ENCODE data around the gene HOXA9. TPM values are rescaled to one million over a fixed set of nuclear protein-coding genes. Genes with fewer than 3 reads are reported as not detected.

HOXA9 gene
- polyA plus RNA-seq, 1 donor (not counting 4 experiments of a cell fraction or from before 2014, with no cell fraction given) = 28.1 TPM

DNA sequence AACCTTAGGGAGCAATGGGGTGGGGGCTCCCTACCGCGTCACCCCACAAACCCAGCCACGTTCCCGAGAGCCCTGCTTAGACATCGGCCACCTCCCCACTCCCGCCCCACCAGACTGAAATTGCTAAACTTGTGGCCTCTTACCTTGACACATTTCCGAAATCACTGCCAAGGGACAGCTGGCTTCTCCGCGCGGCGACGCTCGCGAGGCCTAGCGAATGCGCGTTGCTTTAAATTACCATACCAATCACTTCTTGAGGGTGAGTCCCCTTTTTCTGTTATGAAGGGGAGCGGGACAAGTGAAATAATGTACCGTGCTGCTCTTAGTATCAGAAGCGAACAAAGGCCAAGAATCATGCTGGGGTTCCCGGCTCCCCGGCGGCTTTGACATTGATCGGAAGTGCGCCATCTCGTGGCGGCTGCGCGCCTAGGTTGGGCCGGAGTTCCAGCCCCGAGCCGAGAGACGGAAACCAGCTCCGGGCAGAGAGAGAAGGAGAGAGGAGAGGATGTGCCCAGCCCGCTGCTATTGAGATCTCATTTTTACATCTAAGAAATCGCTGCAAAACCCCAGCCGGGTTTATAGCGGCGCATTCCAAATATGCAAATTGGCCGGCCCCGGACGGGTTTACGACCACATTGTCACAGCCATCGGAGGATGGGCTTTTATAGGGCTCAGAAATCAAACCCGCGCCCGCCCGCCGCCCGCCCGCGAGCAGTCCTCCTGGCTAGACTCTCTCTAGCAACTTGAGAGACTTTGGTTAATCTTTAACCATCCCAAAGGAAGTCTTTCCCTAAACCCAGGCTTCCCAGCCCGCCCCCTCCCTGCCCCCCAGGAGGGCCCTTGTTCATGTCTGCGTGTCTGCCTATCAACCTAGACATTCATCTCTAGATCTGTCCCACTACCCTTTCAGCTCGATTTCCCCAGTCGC, 14.4 kb upstream of the HOXA9 start:
- no peak overlapping the region for H3K9ac ChIP-seq (ENCODE audit: control insufficient read depth, extremely low read depth, insufficient read depth, low read length)
- H3K36me3 ChIP-seq (ENCODE audit: control insufficient read depth in 2 of 2, extremely low read depth in 1 of 2, insufficient read depth in 2 of 2, low read length in 2 of 2) = no peaks in the 10 kb centered on the region
- no peak for TF ChIP-seq EZH2 (IDR thresholded peaks at IDR 0.05; ENCODE audit: low read length)
- TF ChIP-seq, protein P1, sequence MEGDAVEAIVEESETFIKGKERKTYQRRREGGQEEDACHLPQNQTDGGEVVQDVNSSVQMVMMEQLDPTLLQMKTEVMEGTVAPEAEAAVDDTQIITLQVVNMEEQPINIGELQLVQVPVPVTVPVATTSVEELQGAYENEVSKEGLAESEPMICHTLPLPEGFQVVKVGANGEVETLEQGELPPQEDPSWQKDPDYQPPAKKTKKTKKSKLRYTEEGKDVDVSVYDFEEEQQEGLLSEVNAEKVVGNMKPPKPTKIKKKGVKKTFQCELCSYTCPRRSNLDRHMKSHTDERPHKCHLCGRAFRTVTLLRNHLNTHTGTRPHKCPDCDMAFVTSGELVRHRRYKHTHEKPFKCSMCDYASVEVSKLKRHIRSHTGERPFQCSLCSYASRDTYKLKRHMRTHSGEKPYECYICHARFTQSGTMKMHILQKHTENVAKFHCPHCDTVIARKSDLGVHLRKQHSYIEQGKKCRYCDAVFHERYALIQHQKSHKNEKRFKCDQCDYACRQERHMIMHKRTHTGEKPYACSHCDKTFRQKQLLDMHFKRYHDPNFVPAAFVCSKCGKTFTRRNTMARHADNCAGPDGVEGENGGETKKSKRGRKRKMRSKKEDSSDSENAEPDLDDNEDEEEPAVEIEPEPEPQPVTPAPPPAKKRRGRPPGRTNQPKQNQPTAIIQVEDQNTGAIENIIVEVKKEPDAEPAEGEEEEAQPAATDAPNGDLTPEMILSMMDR (optimal IDR thresholded peaks at IDR 0.05 in 1 of 3, IDR thresholded peaks at IDR 0.05 in 1 of 3, conservative IDR thresholded peaks at IDR 0.05 in 1 of 3; ENCODE audit: extremely low read depth in 1 of 3, insufficient read depth in 2 of 3, low read length in 3 of 3) = peak; percentile 80 to 92 (median 80)
- H3K4me1 ChIP-seq (ENCODE audit: control insufficient read depth, extremely low read depth, insufficient read depth, low read length) = peaks cover 10% of the 10 kb centered on the region
- H3K9me1 ChIP-seq (ENCODE audit: control insufficient read depth, extremely low read depth, insufficient read depth, low read length) = no peaks in the 10 kb centered on the region
- H3K79me2 ChIP-seq (ENCODE audit: control insufficient read depth, insufficient read depth, low read length) = no peaks in the 10 kb centered on the region
- dilution Hi-C loops (cut with MboI; ENCODE audit: extremely low pct_ligation_motif_present, low sequenced_read_pairs) = no loop called here
- H3K27ac ChIP-seq (ENCODE audit: control insufficient read depth, insufficient read depth, low read length) = no peak overlapping the region
- no peaks in the 10 kb centered on the region for H3K9me3 ChIP-seq (ENCODE audit: control insufficient read depth, low read depth, low read length)
- no peaks in the 10 kb centered on the region for H4K20me1 ChIP-seq (ENCODE audit: control insufficient read depth, extremely low read depth, insufficient read depth, low read length)
- H3K4me2 ChIP-seq (ENCODE audit: control insufficient read depth, extremely low read depth, insufficient read depth, low read depth, low read length) = peak overlapping the region; percentile 29
- no peak for DNase-seq (ENCODE audit: low read depth, low spot score)
- H2AFZ ChIP-seq (ENCODE audit: control insufficient read depth, low read length) = no peak overlapping the region
- peak; percentile 20 for FAIRE-seq
- peaks cover 32% of the 10 kb centered on the region for H3K27me3 ChIP-seq (ENCODE audit: control insufficient read depth, extremely low read depth, insufficient read depth, low read length)
- H3K4me3 ChIP-seq (ENCODE audit: control insufficient read depth in 2 of 3, extremely low read depth in 1 of 3, insufficient read depth in 2 of 3, low read depth in 1 of 3, low read length in 3 of 3) = no peak overlapping the region

DNA sequence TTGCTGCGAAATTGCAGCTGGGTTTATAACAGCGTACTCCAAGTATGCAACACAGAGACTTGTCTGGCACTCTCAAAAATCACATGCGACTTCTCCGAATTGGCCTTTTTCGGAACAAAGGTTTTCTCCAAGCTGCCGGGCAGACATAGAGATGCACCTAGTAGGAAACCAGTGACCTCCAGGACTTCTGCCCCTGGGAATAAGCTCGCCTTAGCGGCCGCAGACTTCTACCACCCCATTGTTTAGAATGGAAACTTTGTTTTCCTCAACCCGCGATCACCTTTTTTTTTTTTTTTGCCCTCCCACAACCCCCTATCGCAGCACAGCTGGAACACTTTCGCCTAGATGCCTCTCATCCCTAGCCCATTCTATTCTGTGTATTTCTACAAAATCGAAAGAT, 13.7 kb upstream of the HOXA9 start:
- dilution Hi-C loops (cut with MboI; ENCODE audit: extremely low pct_ligation_motif_present, low sequenced_read_pairs) = no loop called here
- FAIRE-seq = no peak
- H3K4me3 ChIP-seq (ENCODE audit: control insufficient read depth in 2 of 3, extremely low read depth in 1 of 3, insufficient read depth in 2 of 3, low read depth in 1 of 3, low read length in 3 of 3) = no peak overlapping the region

More for the DNA sequence above, 13.7 kb upstream of the HOXA9 start:
- Histone ChIP-seq H3K9ac (ENCODE audit: control insufficient read depth, extremely low read depth, insufficient read depth, low read length) (no peak overlapping the region), H2AFZ (ENCODE audit: control insufficient read depth, low read length) (no peak overlapping the region), H3K4me2 (ENCODE audit: control insufficient read depth, extremely low read depth, insufficient read depth, low read depth, low read length) (no peak overlapping the region), H3K4me1 (ENCODE audit: control insufficient read depth, extremely low read depth, insufficient read depth, low read length) (peaks cover 8% of the 10 kb centered on the region), H3K36me3 (ENCODE audit: control insufficient read depth in 2 of 2, extremely low read depth in 1 of 2, insufficient read depth in 2 of 2, low read length in 2 of 2) (no peaks in the 10 kb centered on the region), H3K27ac (ENCODE audit: control insufficient read depth, insufficient read depth, low read length) (no peak overlapping the region), H3K27me3 (ENCODE audit: control insufficient read depth, extremely low read depth, insufficient read depth, low read length) (peaks cover 26% of the 10 kb centered on the region), H3K79me2 (ENCODE audit: control insufficient read depth, insufficient read depth, low read length) (no peaks in the 10 kb centered on the region), H3K9me3 (ENCODE audit: control insufficient read depth, low read depth, low read length) (no peaks in the 10 kb centered on the region), H4K20me1 (ENCODE audit: control insufficient read depth, extremely low read depth, insufficient read depth, low read length) (no peaks in the 10 kb centered on the region), H3K9me1 (ENCODE audit: control insufficient read depth, extremely low read depth, insufficient read depth, low read length) (no peaks in the 10 kb centered on the region)
- no peak for DNase-seq (ENCODE audit: low read depth, low spot score)
- TF ChIP-seq EZH2 (IDR thresholded peaks at IDR 0.05; ENCODE audit: low read length) = no peak
- TF ChIP-seq, protein P1 (optimal IDR thresholded peaks at IDR 0.05 in 1 of 3, IDR thresholded peaks at IDR 0.05 in 1 of 3, conservative IDR thresholded peaks at IDR 0.05 in 1 of 3; ENCODE audit: extremely low read depth in 1 of 3, insufficient read depth in 2 of 3, low read length in 3 of 3) = no peak

Measured in keratinocyte (primary cell).